ENCODE data around the gene FGF4.

- no peak for TF ChIP-seq CTCF (IDR thresholded peaks at IDR 0.05)
- no peak for TF ChIP-seq POLR2A (IDR thresholded peaks at IDR 0.05)
Measured at GRCh38 chr11:69802590-69802989, 27.4 kb upstream of the FGF4 start.

All from body of pancreas (tissue), 4 donors.